ENCODE measurements around the gene GPD2. TPM values are rescaled to one million over a fixed set of nuclear protein-coding genes. Genes with fewer than 3 reads are reported as not detected.

GPD2 gene
- total and polyA plus RNA-seq, 2 of the 4 experiments (the other 2 are of a cell fraction) = 20.4 to 100 TPM

GRCh38 chr2:156626931-156627330, 190.8 kb downstream of the GPD2 start:
- ChIA-PET POLR2A (ENCODE audit: unreplicated experiment) (no interaction called here), CTCF (no interaction called here)
- Histone ChIP-seq H3K23ac (ENCODE audit: low read depth, low read length) (no peak overlapping the region), H3K36me3 (ENCODE audit: control insufficient read depth, insufficient read depth, low read length) (no peaks in the 10 kb centered on the region), H3K9me3 (ENCODE audit: control insufficient read depth, insufficient read depth, low read length) (no peaks in the 10 kb centered on the region), H2BK20ac (ENCODE audit: low read depth, low read length) (no peak overlapping the region), H4K8ac (ENCODE audit: low read depth in 2 of 2, low read length in 2 of 2) (no peak overlapping the region), H4K5ac (ENCODE audit: low read depth, low read length) (no peak overlapping the region), H2AK9ac (replicated peaks; ENCODE audit: low read depth, low read length, poor library complexity) (no peak overlapping the region), H2AFZ (replicated peaks; ENCODE audit: low read length, poor library complexity) (no peak overlapping the region), H3K4me3 (ENCODE audit: insufficient read depth, low read depth, low read length) (no peak overlapping the region), H3K14ac (replicated peaks; ENCODE audit: low read depth, low read length) (no peak overlapping the region), H3K27ac (ENCODE audit: insufficient read depth, low read length) (no peak overlapping the region), H3K4me2 (ENCODE audit: low read depth, low read length) (no peak overlapping the region), H2AK5ac (ENCODE audit: low read depth, low read length) (no peak overlapping the region), H3K9me1 (ENCODE audit: insufficient read depth, low read length) (no peaks in the 10 kb centered on the region), H2BK5ac (ENCODE audit: low read depth, low read length, poor library complexity, severe bottlenecking) (no peak overlapping the region), H4K20me1 (ENCODE audit: insufficient read depth, low read length) (no peaks in the 10 kb centered on the region), H3K4ac (ENCODE audit: low read depth, low read length) (no peak overlapping the region), H3K18ac (ENCODE audit: low read depth, low read length) (no peak overlapping the region), H3K56ac (ENCODE audit: extremely low read depth, insufficient read depth, low read length) (no peak overlapping the region), H3K27me3 (ENCODE audit: control insufficient read depth, insufficient read depth, low read length) (no peaks in the 10 kb centered on the region), H3K79me1 (ENCODE audit: low read depth in 1 of 2, low read length in 2 of 2) (no peaks in the 10 kb centered on the region), H2BK120ac (ENCODE audit: low read depth, low read length) (no peak overlapping the region), H3K4me1 (ENCODE audit: control insufficient read depth, insufficient read depth, low read length) (no peaks in the 10 kb centered on the region), H3K9ac (ENCODE audit: low read depth, low read length) (no peak overlapping the region), H2BK15ac (ENCODE audit: low read depth, low read length) (no peak overlapping the region), H4K91ac (ENCODE audit: insufficient read depth, low read depth, low read length) (no peak overlapping the region)
- intact Hi-C loops (cut with micrococcal nuclease) = no loop called here
- WGBS, 2 experiments (ENCODE audit: extremely low coverage in 2 of 2, insufficient read length in 1 of 2) = no CpG with 5 or more reads among the region's 1 CpG
- DNase-seq (no peak), ATAC-seq (ENCODE audit: low read depth) (no peak)
- TF ChIP-seq ELK1 (IDR thresholded peaks at IDR 0.05; ENCODE audit: borderline replicate concordance, low read depth, low read length) = no peak
- TF ChIP-seq FOS (IDR thresholded peaks at IDR 0.05; ENCODE audit: low read depth, low read length) = no peak
- TF ChIP-seq NFE2L2 (IDR thresholded peaks at IDR 0.05; ENCODE audit: low read depth, low read length) = no peak
- no peak for TF ChIP-seq MAFK (IDR thresholded peaks at IDR 0.05; ENCODE audit: low read depth, low read length)
- no peak for TF ChIP-seq BHLHE40 (IDR thresholded peaks at IDR 0.05; ENCODE audit: low read depth, low read length)
- TF ChIP-seq RFX5 (IDR thresholded peaks at IDR 0.05; ENCODE audit: low read depth, low read length) = no peak
- TF ChIP-seq MXI1 (IDR thresholded peaks at IDR 0.05; ENCODE audit: borderline replicate concordance, low read depth, low read length) = no peak
- TF ChIP-seq CTCF (conservative IDR thresholded peaks at IDR 0.05; ENCODE audit: low read depth, low read length) = no peak
- TF ChIP-seq RAD21 (IDR thresholded peaks at IDR 0.05; ENCODE audit: low read length) = no peak
- TF ChIP-seq SMC3 (IDR thresholded peaks at IDR 0.05; ENCODE audit: low read depth, low read length) = no peak
- TF ChIP-seq POLR2A (IDR thresholded peaks at IDR 0.05; ENCODE audit: low read depth, low read length) = no peak
- TF ChIP-seq CHD1 (IDR thresholded peaks at IDR 0.05; ENCODE audit: low read depth, low read length) = no peak
- no peak for TF ChIP-seq MAZ (IDR thresholded peaks at IDR 0.05; ENCODE audit: borderline replicate concordance, low read depth, low read length)
- TF ChIP-seq RCOR1 (IDR thresholded peaks at IDR 0.05; ENCODE audit: insufficient replicate concordance, low read length) = no peak
- no peak for TF ChIP-seq USF2 (IDR thresholded peaks at IDR 0.05; ENCODE audit: low read depth, low read length)
- TF ChIP-seq CEBPB (IDR thresholded peaks at IDR 0.05; ENCODE audit: low read depth, low read length) = no peak
- dilution Hi-C loops (cut with HindIII; ENCODE audit: low sequenced_read_pairs, unreplicated experiment) = no loop called here
- BruUV-seq (replicated peaks) = no TSS peak
- in situ Hi-C loops (cut with MboI; ENCODE audit: low sequenced_read_pairs) = no loop called here

All from IMR-90 (cell line).